Erythroblast (primary cell): ENCODE results near the gene TGM4.

ENCODE experiments used
- GATA1 ChIP-seq: IDR thresholded peaks from 2 replicates; pipeline ENCODE4 v1.6.1; 2011; ENCODE audit warnings: low read depth, mild to moderate bottlenecking, control low read depth, low read length, moderate library complexity
- POLR2A ChIP-seq: IDR thresholded peaks from 2 replicates; pipeline ENCODE4 v1.6.1; 2011; ENCODE audit warnings: mild to moderate bottlenecking, low read length

GRCh38 chr3:44903751-44904150 is 29.3 kb downstream of the TGM4 start:
- TF ChIP-seq POLR2A (no peak), GATA1 (no peak)
